HEK293 (cell line): Measurements from ENCODE around the gene SNRPD2.

Experiments
- CTCF ChIA-PET: fragments of 350-600 bp; formaldehyde crosslinking; extraction: SDS; loops from one replicate; lab custom pipeline; 2021; ENCODE audit warnings: antibody characterized with exemption; lab: Yijun Ruan, JAX
- POLR2A ChIA-PET: fragments of 300-600 bp; formaldehyde crosslinking; extraction: SDS; loops from one replicate; lab custom pipeline; 2020; ENCODE audit warnings: antibody characterized with exemption, inconsistent platforms; lab: Yijun Ruan, JAX
- H3K27ac ChIP-seq: fragments of 200-500 bp; sonication (Bioruptor generic); 2 replicates; pipeline ENCODE4 v1.5.1; 2014; ENCODE audit warnings: low read depth, low read length, control low read depth, inconsistent platforms; ENCODE audit errors: extremely low read depth
- H3K36me3 ChIP-seq, 2 experiments: fragments of 200-500 bp in 1 of 2; sonication (Bioruptor generic) in 1 of 2; 1 replicate in 1 of 2; 2 replicates in 1 of 2; pipeline ENCODE4 v1.5.1; 2014 to 2017; ENCODE audit warnings: inconsistent platforms in 2 of 2, low read length in 2 of 2; ENCODE audit not compliant: control insufficient read depth in 2 of 2, insufficient read depth in 1 of 2
- H3K4me1 ChIP-seq: fragments of 200-500 bp; sonication (Bioruptor generic); 2 replicates; pipeline ENCODE4 v1.5.1; 2014; ENCODE audit warnings: mild to moderate bottlenecking, low read length, inconsistent platforms; ENCODE audit not compliant: control insufficient read depth, insufficient read depth
- H3K4me3 ChIP-seq: 2 replicates; pipeline ENCODE4 v1.5.1; 2011; ENCODE audit warnings: low read depth, mild to moderate bottlenecking, control low read depth, low read length, moderate library complexity
- H3K9me3 ChIP-seq: fragments of 200-500 bp; sonication (Bioruptor generic); 2 replicates; pipeline ENCODE4 v1.5.1; 2014; ENCODE audit warnings: low read depth, low read length, inconsistent platforms; ENCODE audit not compliant: control insufficient read depth, insufficient read depth
- BCL11A ChIP-seq: fragments of 450-650 bp; formaldehyde crosslinking; IDR thresholded peaks from 2 replicates; pipeline ENCODE4 v1.5.1; 2016; ENCODE audit warnings: low read depth, missing biosample characterization, missing genetic modification characterization
- GLIS1 ChIP-seq: fragments of 450-650 bp; formaldehyde crosslinking; IDR thresholded peaks from 2 replicates; pipeline ENCODE4 v1.5.1; 2016; ENCODE audit warnings: missing biosample characterization, missing genetic modification characterization
- HIC1 ChIP-seq: fragments of 450-650 bp; formaldehyde crosslinking; IDR thresholded peaks from 2 replicates; pipeline ENCODE4 v1.5.1; 2016; ENCODE audit warnings: missing biosample characterization, missing genetic modification characterization
- KLF9 ChIP-seq: fragments of 450-650 bp; formaldehyde crosslinking; IDR thresholded peaks from 2 replicates; pipeline ENCODE4 v1.5.1; 2016; ENCODE audit warnings: missing biosample characterization, missing genetic modification characterization, low read depth
- PATZ1 ChIP-seq: fragments of 450-650 bp; formaldehyde crosslinking; IDR thresholded peaks from 2 replicates; pipeline ENCODE4 v1.5.1; 2016; ENCODE audit warnings: missing biosample characterization, missing genetic modification characterization
- SCRT2 ChIP-seq: fragments of 450-650 bp; formaldehyde crosslinking; IDR thresholded peaks from 2 replicates; pipeline ENCODE4 v1.5.1; 2016; ENCODE audit warnings: missing biosample characterization, missing genetic modification characterization
- SP2 ChIP-seq: fragments of 450-650 bp; formaldehyde crosslinking; IDR thresholded peaks from 2 replicates; pipeline ENCODE4 v1.5.1; 2016; ENCODE audit warnings: missing biosample characterization, missing genetic modification characterization
- SP3 ChIP-seq: fragments of 450-650 bp; formaldehyde crosslinking; IDR thresholded peaks from 2 replicates; pipeline ENCODE4 v1.5.1; 2016; ENCODE audit warnings: missing biosample characterization, missing genetic modification characterization
- TRIM28 ChIP-seq: IDR thresholded peaks from 2 replicates; pipeline ENCODE4 v1.6.1; 2011; ENCODE audit warnings: low read length, control low read depth, borderline replicate concordance
- YY2 ChIP-seq: fragments of 450-650 bp; formaldehyde crosslinking; IDR thresholded peaks from 2 replicates; pipeline ENCODE4 v1.5.1; 2016; ENCODE audit warnings: missing biosample characterization, missing genetic modification characterization
- ZEB2 ChIP-seq: fragments of 450-650 bp; formaldehyde crosslinking; IDR thresholded peaks from 2 replicates; pipeline ENCODE4 v1.5.1; 2016; ENCODE audit warnings: missing biosample characterization, missing genetic modification characterization
- ZFHX2 ChIP-seq: fragments of 450-650 bp; formaldehyde crosslinking; conservative IDR thresholded peaks from 2 replicates; pipeline ENCODE4 v1.5.1; 2016; ENCODE audit warnings: missing biosample characterization, missing genetic modification characterization
- ZFP69B ChIP-seq: fragments of 450-650 bp; formaldehyde crosslinking; IDR thresholded peaks from 2 replicates; pipeline ENCODE4 v1.5.1; 2016; ENCODE audit warnings: missing biosample characterization, missing genetic modification characterization
- ZNF335 ChIP-seq: fragments of 450-650 bp; formaldehyde crosslinking; conservative IDR thresholded peaks from 2 replicates; pipeline ENCODE4 v1.5.1; 2016; ENCODE audit warnings: missing biosample characterization, missing genetic modification characterization
- ZNF350 ChIP-seq: fragments of 450-650 bp; formaldehyde crosslinking; IDR thresholded peaks from 2 replicates; pipeline ENCODE4 v1.5.0; 2017; ENCODE audit warnings: missing biosample characterization, mild to moderate bottlenecking, missing genetic modification characterization
- ZNF423 ChIP-seq: fragments of 450-650 bp; formaldehyde crosslinking; IDR thresholded peaks from 2 replicates; pipeline ENCODE4 v1.5.1; 2016; ENCODE audit warnings: missing biosample characterization, missing genetic modification characterization
- ZNF600 ChIP-seq: fragments of 450-650 bp; formaldehyde crosslinking; IDR thresholded peaks from 2 replicates; pipeline ENCODE4 v1.5.1; 2016; ENCODE audit warnings: missing biosample characterization, missing genetic modification characterization
- ZNF626 ChIP-seq: fragments of 450-650 bp; sonication (Bioruptor Pico); formaldehyde crosslinking; IDR thresholded peaks from 2 replicates; pipeline ENCODE4 v1.5.1; 2018; ENCODE audit warnings: missing biosample characterization, missing genetic modification characterization, inconsistent platforms
- ZNF76 ChIP-seq: fragments of 450-650 bp; formaldehyde crosslinking; IDR thresholded peaks from 2 replicates; pipeline ENCODE4; 2016; ENCODE audit warnings: low read depth, missing biosample characterization, missing genetic modification characterization, borderline replicate concordance
- ZNF777 ChIP-seq: fragments of 450-650 bp; formaldehyde crosslinking; IDR thresholded peaks from 2 replicates; pipeline ENCODE4 v1.5.1; 2017; ENCODE audit warnings: missing biosample characterization, missing genetic modification characterization, borderline replicate concordance
- ZNF792 ChIP-seq: fragments of 450-650 bp; formaldehyde crosslinking; IDR thresholded peaks from 2 replicates; pipeline ENCODE4 v1.5.1; 2016; ENCODE audit warnings: missing biosample characterization, missing genetic modification characterization
- ZXDB ChIP-seq: fragments of 450-650 bp; formaldehyde crosslinking; IDR thresholded peaks from 2 replicates; pipeline ENCODE4 v1.5.1; 2016; ENCODE audit warnings: missing biosample characterization, missing genetic modification characterization
- TF ChIP-seq, protein P1 (sequence below): fragments of 450-650 bp; formaldehyde crosslinking; IDR thresholded peaks from 2 replicates; pipeline ENCODE4 v1.5.1; 2016; ENCODE audit warnings: missing biosample characterization, missing genetic modification characterization
- TF ChIP-seq, protein P2 (sequence below): fragments of 450-650 bp; formaldehyde crosslinking; IDR thresholded peaks from 2 replicates; pipeline ENCODE4 v1.5.1; 2016; ENCODE audit warnings: missing biosample characterization, missing genetic modification characterization

Gene SNRPD2

GRCh38 chr19:45668342-45668871 lies 23.3 kb downstream of the SNRPD2 start (continued):
- TF ChIP-seq, protein P1, sequence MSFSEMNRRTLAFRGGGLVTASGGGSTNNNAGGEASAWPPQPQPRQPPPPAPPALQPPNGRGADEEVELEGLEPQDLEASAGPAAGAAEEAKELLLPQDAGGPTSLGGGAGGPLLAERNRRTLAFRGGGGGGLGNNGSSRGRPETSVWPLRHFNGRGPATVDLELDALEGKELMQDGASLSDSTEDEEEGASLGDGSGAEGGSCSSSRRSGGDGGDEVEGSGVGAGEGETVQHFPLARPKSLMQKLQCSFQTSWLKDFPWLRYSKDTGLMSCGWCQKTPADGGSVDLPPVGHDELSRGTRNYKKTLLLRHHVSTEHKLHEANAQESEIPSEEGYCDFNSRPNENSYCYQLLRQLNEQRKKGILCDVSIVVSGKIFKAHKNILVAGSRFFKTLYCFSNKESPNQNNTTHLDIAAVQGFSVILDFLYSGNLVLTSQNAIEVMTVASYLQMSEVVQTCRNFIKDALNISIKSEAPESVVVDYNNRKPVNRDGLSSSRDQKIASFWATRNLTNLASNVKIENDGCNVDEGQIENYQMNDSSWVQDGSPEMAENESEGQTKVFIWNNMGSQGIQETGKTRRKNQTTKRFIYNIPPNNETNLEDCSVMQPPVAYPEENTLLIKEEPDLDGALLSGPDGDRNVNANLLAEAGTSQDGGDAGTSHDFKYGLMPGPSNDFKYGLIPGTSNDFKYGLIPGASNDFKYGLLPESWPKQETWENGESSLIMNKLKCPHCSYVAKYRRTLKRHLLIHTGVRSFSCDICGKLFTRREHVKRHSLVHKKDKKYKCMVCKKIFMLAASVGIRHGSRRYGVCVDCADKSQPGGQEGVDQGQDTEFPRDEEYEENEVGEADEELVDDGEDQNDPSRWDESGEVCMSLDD = peak; percentile 36
- TF ChIP-seq ZNF335 = peak; percentile 55
- TF ChIP-seq ZNF792 (tag by site-specific recombination) = no peak
- TF ChIP-seq TRIM28 = no peak
- peak; percentile 22; the same call in 1 of the 2 replicates for TF ChIP-seq ZFP69B (tag by site-specific recombination)
- no peak for TF ChIP-seq ZNF423 (tag by site-specific recombination)

GRCh38 chr19:45667620-45668341 lies 24.0 kb downstream of the SNRPD2 start, which contains the start of gene GIPR:
TSS of gene GIPR (plus strand) at chr19:45668221. CDS start at chr19:45669521, 1,300 bp downstream.
- Histone ChIP-seq H3K4me3 (peak within 1 kb of the TSS; percentile 48), H3K36me3 (no peaks in the 10 kb centered on the region; a peak in 1 of 3 replicates), H3K9me3 (no peaks in the 10 kb centered on the region), H3K4me1 (peaks cover 10% of the 10 kb centered on the region), H3K27ac (no peak within 1 kb of the TSS; the same call in 1 of the 2 replicates)
- TF ChIP-seq KLF9 (peak; percentile 70), ZFHX2 (tag by site-specific recombination) (peak; percentile 36; the same call in 1 of the 2 replicates), PATZ1 (no peak; the same call in 1 of the 2 replicates), ZNF76 (tag by site-specific recombination) (peak; percentile 45), ZNF350 (tag by site-specific recombination) (no peak), ZNF777 (no peak), BCL11A (tag by site-specific recombination) (0 out of 2 replicates have a peak, but pooled peaks have one; percentile 15), YY2 (no peak), ZXDB (tag by site-specific recombination) (0 out of 2 replicates have a peak, but pooled peaks have one; percentile 15), ZEB2 (tag by site-specific recombination) (0 out of 2 replicates have a peak, but pooled peaks have one; percentile 11), SP2 (peak; percentile 72), HIC1 (tag by site-specific recombination) (peak; percentile 76; the same call in 1 of the 2 replicates), GLIS1 (tag by site-specific recombination) (peak; percentile 41; the same call in 1 of the 2 replicates), SCRT2 (tag by site-specific recombination) (0 out of 2 replicates have a peak, but pooled peaks have one; percentile 28), ZNF600 (tag by site-specific recombination) (peak; percentile 22; the same call in 1 of the 2 replicates), SP3 (peak; percentile 71), ZNF626 (tag by site-specific recombination) (no peak)
- TF ChIP-seq, protein P2, sequence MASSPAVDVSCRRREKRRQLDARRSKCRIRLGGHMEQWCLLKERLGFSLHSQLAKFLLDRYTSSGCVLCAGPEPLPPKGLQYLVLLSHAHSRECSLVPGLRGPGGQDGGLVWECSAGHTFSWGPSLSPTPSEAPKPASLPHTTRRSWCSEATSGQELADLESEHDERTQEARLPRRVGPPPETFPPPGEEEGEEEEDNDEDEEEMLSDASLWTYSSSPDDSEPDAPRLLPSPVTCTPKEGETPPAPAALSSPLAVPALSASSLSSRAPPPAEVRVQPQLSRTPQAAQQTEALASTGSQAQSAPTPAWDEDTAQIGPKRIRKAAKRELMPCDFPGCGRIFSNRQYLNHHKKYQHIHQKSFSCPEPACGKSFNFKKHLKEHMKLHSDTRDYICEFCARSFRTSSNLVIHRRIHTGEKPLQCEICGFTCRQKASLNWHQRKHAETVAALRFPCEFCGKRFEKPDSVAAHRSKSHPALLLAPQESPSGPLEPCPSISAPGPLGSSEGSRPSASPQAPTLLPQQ = 0 out of 2 replicates have a peak, but pooled peaks have one; percentile 19
- ChIA-PET CTCF (interaction anchor here (0.6 to 4.8 kb wide), 5 partner anchors 10 to 201 kb away, joined by 3 to 31 read pairs (median 4); no protein-coding TSS in a partner anchor), POLR2A (interaction anchor here (0.7 to 3.1 kb wide), 4 partner anchors 14 to 83 kb away, joined by 3 to 8 read pairs (median 4); partner anchors contain the start of genes QPCTL and SNRPD2)
